GM06990 (cell line): ENCODE results near the gene MALAT1.

ENCODE experiments used
- DNase-seq: peaks from one replicate; pipeline ENCODE4 v3.0.0-alpha.2; 2011; ENCODE audit not compliant: insufficient read length; ENCODE audit errors: extremely low read depth
- H3K27me3 ChIP-seq: replicated peaks from 2 replicates; pipeline ENCODE4 v1.6.0; 2011; ENCODE audit warnings: low read length; ENCODE audit not compliant: control insufficient read depth, insufficient read depth
- H3K36me3 ChIP-seq: 2 replicates; pipeline ENCODE4 v1.5.1; 2011; ENCODE audit warnings: low read length; ENCODE audit not compliant: control insufficient read depth, insufficient read depth
- H3K4me3 ChIP-seq: replicated peaks from 2 replicates; pipeline ENCODE4 v1.5.1; 2011; ENCODE audit warnings: low read depth, mild to moderate bottlenecking, control low read depth, low read length
- CTCF ChIP-seq: IDR thresholded peaks from 2 replicates; pipeline ENCODE4 v1.5.1; 2011; ENCODE audit warnings: low read length, control low read depth, mild to moderate bottlenecking, inconsistent platforms; ENCODE audit not compliant: insufficient read depth, poor library complexity, severe bottlenecking

The MALAT1 gene

DNA sequence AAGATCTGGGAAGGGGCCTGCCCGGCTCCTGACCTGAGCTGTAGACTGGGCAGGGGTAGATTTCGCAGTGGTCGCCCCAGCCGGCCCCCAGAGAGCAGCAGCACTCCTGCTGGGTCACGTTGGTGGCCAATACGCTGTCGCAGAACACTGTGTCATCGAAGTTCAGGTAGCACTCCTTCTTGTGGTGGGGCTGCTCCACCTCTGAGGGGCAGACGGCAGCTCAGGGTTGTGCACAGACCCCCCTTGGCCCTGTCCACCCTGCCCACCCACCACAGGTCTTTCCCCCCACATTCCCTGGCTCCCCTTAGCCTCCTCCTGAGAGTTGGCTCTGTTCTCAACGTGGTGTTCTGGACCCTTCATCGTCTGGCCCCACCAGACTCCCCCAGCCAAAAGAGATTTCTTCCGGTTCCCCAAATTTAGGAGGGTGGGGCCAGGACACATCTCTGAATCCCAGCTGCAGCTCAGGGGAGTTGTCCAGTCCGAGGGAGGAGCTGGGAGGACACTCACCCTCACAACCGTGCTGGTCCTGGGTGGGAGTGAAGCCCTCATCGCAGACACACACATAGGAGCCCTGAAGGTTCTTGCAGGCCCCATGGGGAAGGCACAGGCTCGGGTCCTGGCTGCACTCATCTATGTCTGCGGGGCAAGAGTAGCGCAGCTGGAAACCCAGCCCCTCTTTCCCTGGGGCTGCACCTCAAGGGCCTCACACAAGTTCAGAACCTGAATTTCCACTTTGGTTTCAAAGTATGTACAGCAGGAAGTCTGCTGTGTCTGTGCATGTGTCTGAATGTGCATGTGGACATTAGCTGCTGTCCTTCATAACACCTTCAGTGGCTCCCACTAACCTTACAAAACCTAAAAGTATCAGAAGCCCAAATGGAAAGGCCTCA lies 42.5 kb downstream of the MALAT1 start:
- no peak for DNase-seq
- no peak for TF ChIP-seq CTCF
- Histone ChIP-seq H3K36me3 (peaks cover 17% of the 10 kb centered on the region), H3K4me3 (peak overlapping the region; percentile 69), H3K27me3 (no peaks in the 10 kb centered on the region)

DNA sequence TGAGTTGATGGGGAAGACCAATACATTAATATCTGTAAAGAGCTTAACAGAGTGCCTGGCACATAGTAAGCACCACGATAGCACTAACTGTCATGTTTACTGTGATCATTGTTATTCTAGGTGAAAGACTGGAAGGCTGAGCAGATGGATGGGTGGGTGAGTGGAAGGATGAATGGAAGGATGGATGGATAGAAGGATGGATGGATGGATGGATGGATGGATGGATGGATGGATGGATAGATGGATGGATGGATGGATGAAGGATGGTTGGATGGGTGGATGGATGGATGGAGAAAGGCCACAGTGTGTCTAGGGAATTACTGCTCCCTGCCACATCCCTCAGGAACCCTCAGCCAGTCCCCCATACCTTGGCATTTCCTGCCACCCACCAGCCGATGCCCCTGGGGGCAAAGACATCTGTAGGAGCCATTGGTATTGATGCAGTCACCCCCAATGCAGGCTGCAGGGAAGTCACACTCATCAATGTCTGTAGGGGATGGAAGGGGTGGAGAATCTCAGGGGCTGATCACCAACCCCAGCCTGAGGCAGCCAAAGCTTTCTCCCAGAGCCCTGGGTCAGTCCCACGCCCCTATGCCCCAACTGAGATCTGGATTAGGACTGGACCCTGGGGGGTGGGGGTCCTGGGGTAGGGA lies 44.0 kb downstream of the MALAT1 start:
- Histone ChIP-seq H3K27me3 (no peaks in the 10 kb centered on the region), H3K36me3 (peaks cover 5% of the 10 kb centered on the region), H3K4me3 (no peak overlapping the region)
- TF ChIP-seq CTCF = no peak
- no peak for DNase-seq

DNA sequence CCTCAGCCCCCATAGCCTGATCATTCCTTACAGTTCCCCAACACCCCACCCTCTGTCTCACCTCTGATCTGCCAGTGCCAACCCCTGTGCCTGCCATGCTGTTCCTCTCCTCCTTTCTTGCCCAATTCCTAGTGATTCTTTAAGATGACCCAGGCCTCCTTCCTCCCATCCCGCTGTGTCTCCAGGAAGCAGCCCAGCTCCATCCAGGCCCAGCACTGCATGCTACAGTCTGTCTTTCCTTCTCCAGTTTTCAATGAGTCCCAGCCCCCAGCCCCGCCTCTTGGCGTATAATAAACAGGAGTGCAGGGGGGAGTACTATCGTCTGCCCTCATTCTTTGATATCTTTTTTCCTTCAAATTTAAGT lies 47.0 kb downstream of the MALAT1 start:
- no peaks in the 10 kb centered on the region for H3K27me3 ChIP-seq
- no peak for DNase-seq
- peak overlapping the region; percentile 62 for H3K4me3 ChIP-seq
- no peak for TF ChIP-seq CTCF
- H3K36me3 ChIP-seq = no peaks in the 10 kb centered on the region

DNA sequence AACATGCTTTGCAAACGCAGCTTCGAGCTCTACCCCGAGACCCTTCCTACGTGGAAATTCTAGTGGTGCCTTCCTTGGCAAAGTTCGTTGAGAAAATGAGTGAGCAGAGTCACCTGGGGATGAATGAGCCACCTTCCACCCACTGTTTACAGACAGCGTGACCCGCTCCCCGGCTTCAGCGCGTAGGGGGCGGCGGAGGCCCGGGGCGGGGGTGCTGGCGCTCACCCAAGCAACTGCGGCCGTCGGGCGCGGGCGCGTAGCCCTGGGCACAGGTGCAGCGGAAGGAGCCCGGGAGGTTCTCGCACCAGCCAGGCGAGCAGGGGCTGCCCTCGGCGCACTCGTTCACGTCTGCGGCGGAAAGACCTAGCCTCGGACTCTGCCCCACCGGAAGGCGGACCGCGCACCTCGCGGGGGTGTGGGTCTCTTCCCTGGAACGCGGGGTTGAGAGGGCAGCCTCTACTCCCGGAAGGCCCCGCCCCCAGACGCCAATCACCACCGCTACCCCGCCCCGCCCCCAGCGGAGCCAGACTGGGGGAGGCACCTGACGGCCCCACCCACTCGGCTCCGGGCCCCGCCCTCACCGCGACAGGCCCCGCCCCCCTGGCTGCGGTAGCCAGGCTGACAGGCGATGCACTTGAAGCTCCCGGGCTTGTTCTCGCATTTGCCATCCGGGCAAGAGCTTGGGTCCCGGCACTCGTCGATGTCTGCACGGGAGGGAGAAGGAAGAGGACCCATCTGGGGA lies 47.5 kb downstream of the MALAT1 start:
- DNase-seq = peak; percentile 92
- Histone ChIP-seq H3K27me3 (no peaks in the 10 kb centered on the region), H3K4me3 (peak overlapping the region; percentile 62), H3K36me3 (no peaks in the 10 kb centered on the region)
- TF ChIP-seq CTCF = no peak

DNA sequence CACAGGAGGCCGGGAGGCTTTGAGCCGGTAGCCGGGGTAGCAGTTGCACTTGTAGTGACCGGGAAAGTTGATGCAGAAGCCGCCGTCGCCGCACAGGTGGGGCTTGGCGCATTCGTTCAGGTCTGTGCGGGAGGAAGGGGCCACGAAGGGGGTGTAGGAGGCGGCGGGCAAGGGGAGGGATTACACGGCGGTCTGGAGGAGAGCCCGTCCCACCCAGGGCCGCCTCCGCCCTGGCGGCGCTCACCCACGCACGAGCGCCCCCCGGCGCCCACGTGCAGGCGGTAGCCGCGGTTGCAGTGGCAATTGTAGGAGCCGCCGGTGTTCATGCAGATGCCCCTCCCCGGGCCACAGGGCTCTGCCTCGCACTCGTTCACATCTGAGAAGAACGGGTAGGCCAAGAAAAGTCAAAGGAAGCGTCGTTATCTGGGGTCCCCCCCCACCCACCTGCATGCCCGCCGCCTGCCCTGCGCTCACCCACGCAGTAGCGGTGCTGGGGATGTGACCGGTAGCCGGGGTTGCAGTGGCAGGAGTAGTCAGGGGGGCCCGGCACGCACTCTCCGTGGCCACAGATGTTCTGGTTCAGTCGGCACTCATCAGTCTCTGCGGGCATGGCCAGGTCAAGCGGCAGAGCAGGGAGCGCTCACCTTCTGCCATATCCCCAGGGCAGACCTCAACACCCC lies 48.7 kb downstream of the MALAT1 start:
- H3K4me3 ChIP-seq = no peak overlapping the region
- H3K36me3 ChIP-seq = no peaks in the 10 kb centered on the region
- H3K27me3 ChIP-seq = no peaks in the 10 kb centered on the region
- no peak for DNase-seq
- TF ChIP-seq CTCF = no peak
